Liver (tissue), 9 donors: ENCODE data around the gene GDF9. TPM values are rescaled to one million over a fixed set of nuclear protein-coding genes. Genes with fewer than 3 reads are reported as not detected.

Experiments used
- DNase-seq: peaks from one replicate; pipeline ENCODE4 v3.0.0-alpha.2; 2017; ENCODE audit warnings: low spot score
- H3K27ac ChIP-seq, 2 donors: one replicate each; pipeline ENCODE4 v1.7.0; 2013; ENCODE audit warnings: inconsistent platforms in 2 of 2, low read length in 2 of 2, control low read depth in 1 of 2, low read depth in 1 of 2, mild to moderate bottlenecking in 1 of 2
- H3K27me3 ChIP-seq, 4 donors: one replicate each; pipeline versions ENCODE4 v1.6.1 to v1.7.0; 2013; ENCODE audit warnings: low read length in 3 of 4, inconsistent platforms in 1 of 4, mild to moderate bottlenecking in 1 of 4, moderate library complexity in 1 of 4; ENCODE audit not compliant: control insufficient read depth in 4 of 4, insufficient read depth in 4 of 4
- H3K36me3 ChIP-seq, 4 donors: one replicate each; pipeline versions ENCODE4 v1.6.1 to v1.7.0; 2013; ENCODE audit warnings: low read length in 3 of 4, mild to moderate bottlenecking in 3 of 4, low read depth in 1 of 4, moderate library complexity in 1 of 4; ENCODE audit not compliant: control insufficient read depth in 4 of 4, insufficient read depth in 3 of 4
- H3K4me1 ChIP-seq, 4 donors: one replicate each; pipeline versions ENCODE4 v1.6.1 to v1.7.0; 2013; ENCODE audit warnings: low read length in 3 of 4, mild to moderate bottlenecking in 3 of 4, moderate library complexity in 1 of 4; ENCODE audit not compliant: control insufficient read depth in 4 of 4, insufficient read depth in 4 of 4
- H3K4me3 ChIP-seq, 3 donors: one replicate each; pipeline versions ENCODE4 v1.6.1 to v1.7.0; 2013; ENCODE audit warnings: low read length in 3 of 3, control low read depth in 1 of 3, low read depth in 1 of 3, mild to moderate bottlenecking in 1 of 3
- H3K9ac ChIP-seq, 2 donors: one replicate each; pipeline ENCODE4 v1.7.0; 2013; ENCODE audit warnings: low read length in 2 of 2, mild to moderate bottlenecking in 2 of 2, moderate library complexity in 2 of 2, control low read depth in 1 of 2, low read depth in 1 of 2
- H3K9me3 ChIP-seq, 4 donors: one replicate each; pipeline versions ENCODE4 v1.6.1 to v1.7.0; 2013; ENCODE audit warnings: low read length in 3 of 4; ENCODE audit not compliant: control insufficient read depth in 4 of 4
- CTCF ChIP-seq: fragments of 150-350 bp; IDR thresholded peaks from 2 replicates; pipeline ENCODE4 v1.5.1; 2017; ENCODE audit warnings: improper control_type of control experiment, low read depth, low read length; ENCODE audit not compliant: missing input control
- EGR1 ChIP-seq, 2 donors: IDR thresholded peaks; 2 replicates each; pipeline ENCODE4 v1.6.1; 2016 to 2018; ENCODE audit warnings: antibody characterized with exemption in 2 of 2, low read depth in 2 of 2
- FOXA1 ChIP-seq: IDR thresholded peaks from 2 replicates; pipeline ENCODE4 v1.6.1; 2016; ENCODE audit warnings: antibody characterized with exemption
- HNF4A ChIP-seq, 2 donors: conservative IDR thresholded peaks; 2 replicates each; pipeline ENCODE4 v1.6.1; 2016; ENCODE audit warnings: antibody characterized with exemption in 2 of 2, mild to moderate bottlenecking in 2 of 2
- HNF4G ChIP-seq: IDR thresholded peaks from 2 replicates; pipeline ENCODE4 v1.6.1; 2016; ENCODE audit warnings: antibody characterized with exemption
- NR2F2 ChIP-seq: IDR thresholded peaks from 2 replicates; pipeline ENCODE4 v1.6.1; 2016; ENCODE audit warnings: antibody characterized with exemption
- RAD21 ChIP-seq, 2 donors: IDR thresholded peaks; 2 replicates each; pipeline ENCODE4 v1.6.1; 2016; ENCODE audit warnings: antibody characterized with exemption in 2 of 2, mild to moderate bottlenecking in 2 of 2
- REST ChIP-seq: IDR thresholded peaks from 2 replicates; pipeline ENCODE4 v1.6.1; 2016; ENCODE audit warnings: antibody characterized with exemption, mild to moderate bottlenecking
- RXRA ChIP-seq, 2 donors: IDR thresholded peaks; 2 replicates each; pipeline ENCODE4 v1.6.1; 2017 to 2018; ENCODE audit warnings: antibody characterized with exemption in 2 of 2, mild to moderate bottlenecking in 1 of 2
- SP1 ChIP-seq: IDR thresholded peaks from 2 replicates; pipeline ENCODE4 v1.6.1; 2018; ENCODE audit warnings: antibody characterized with exemption, mild to moderate bottlenecking
- TAF1 ChIP-seq: conservative IDR thresholded peaks from 2 replicates; pipeline ENCODE4 v1.6.1; 2016; ENCODE audit warnings: antibody characterized with exemption, mild to moderate bottlenecking
- YY1 ChIP-seq: IDR thresholded peaks from 2 replicates; pipeline ENCODE4 v1.6.1; 2016; ENCODE audit warnings: antibody characterized with exemption, mild to moderate bottlenecking
- ZBTB33 ChIP-seq: IDR thresholded peaks from 2 replicates; pipeline ENCODE4 v1.6.1; 2016; ENCODE audit warnings: antibody characterized with exemption
- WGBS: extraction: QIAGEN DNeasy Blood & Tissue Kit; methylation state at CpG from one replicate; pipeline ENCODE4 v1.1.7; 2013; 5-methylcytosine and 5-hydroxymethylcytosine counted together
- polyA plus RNA-seq, 2 donors: library from polyadenylated mRNA; stranded (reverse) in 1 of 2; unstranded in 1 of 2; fragments of 200-250 nt in 1 of 2; fragments of >200 nt in 1 of 2; fragmentation: Nextera tagmentation in 1 of 2; extraction: Ambion mirVana in 1 of 2; gene quantifications; one replicate each; pipeline versions ENCODE4 v1.2.1 to v1.2.3, GENCODE V29; 2013 to 2015
- total RNA-seq, 2 donors: library from RNA; depleted of rRNA; stranded (reverse); fragments of >200 nt; gene quantifications; one replicate each; pipeline ENCODE4 v1.2.3, GENCODE V29; 2014
- donor health status: healthy.
- donor health status: healthy.
- donor health status: healthy.
- donor health status: healthy.
- donor health status: healthy.

The GDF9 gene
- total and polyA plus RNA-seq, 4 donors = 0.08 to 0.10 (median 0.08) TPM; not detected in 1

- no peaks in the 10 kb centered on the region for H3K27me3 ChIP-seq
- WGBS = 57% methylated on average over 26 of the region's 26 CpGs
- H3K9me3 ChIP-seq = no peaks in the 10 kb centered on the region
- DNase-seq = no peak
- no peak overlapping the region for H3K4me3 ChIP-seq
- H3K4me1 ChIP-seq = peaks cover 0 to 10% (median 7%) of the 10 kb centered on the region in 4 donors
- peaks cover 5 to 14% (median 9%) of the 10 kb centered on the region in 4 donors for H3K36me3 ChIP-seq
- H3K27ac ChIP-seq = no peak overlapping the region
- no peak overlapping the region for H3K9ac ChIP-seq
- TF ChIP-seq HNF4G = no peak
- no peak for TF ChIP-seq RXRA (IDR thresholded peaks at IDR 0.05)
- TF ChIP-seq NR2F2 = no peak
- TF ChIP-seq EGR1 (IDR thresholded peaks at IDR 0.05; ENCODE audit: low read depth in 2 of 2) = no peak
These were observed 46.8 kb downstream of the GDF9 start for GRCh38 chr5:132819468-132819867.

- no peak overlapping the region for H3K27ac ChIP-seq
- H3K27me3 ChIP-seq = no peaks in the 10 kb centered on the region
- no peak for DNase-seq
- no peaks in the 10 kb centered on the region for H3K36me3 ChIP-seq
- peaks cover 0 to 16% (median 5%) of the 10 kb centered on the region in 4 donors for H3K4me1 ChIP-seq
- TF ChIP-seq CTCF = no peak
- no peak for TF ChIP-seq REST
- TF ChIP-seq EGR1 (IDR thresholded peaks at IDR 0.05; ENCODE audit: low read depth in 2 of 2) = no peak
- TF ChIP-seq HNF4G = no peak
- no peak for TF ChIP-seq RAD21 (IDR thresholded peaks at IDR 0.05)
- no peak for TF ChIP-seq ZBTB33
- TF ChIP-seq TAF1 = no peak
- no peak for TF ChIP-seq HNF4A (conservative IDR thresholded peaks at IDR 0.05)
- TF ChIP-seq SP1 = no peak
- TF ChIP-seq YY1 = no peak
- TF ChIP-seq FOXA1 = no peak
- TF ChIP-seq NR2F2 = no peak
- 19% methylated on average over 1 of the region's 1 CpG for WGBS
- H3K9me3 ChIP-seq = no peaks in the 10 kb centered on the region
- H3K9ac ChIP-seq = no peak overlapping the region
- H3K4me3 ChIP-seq = no peak overlapping the region
These were observed 49.3 kb downstream of the GDF9 start for GRCh38 chr5:132817011-132817410.
